ENCODE data around the gene SCGN. TPM values are rescaled to one million over a fixed set of nuclear protein-coding genes. Genes with fewer than 3 reads are reported as not detected.

SCGN gene
- total and polyA plus RNA-seq, 9 of the 15 experiments (the other 6 are each of a cell fraction or from before 2014, with no cell fraction given), result not detected

GRCh38 chr6:25682324-25682723, 30.3 kb downstream of the SCGN start (continued):
- TF ChIP-seq MAFF (IDR thresholded peaks at IDR 0.05; ENCODE audit: low read length) (peak; percentile 39), ZNF263 (CRISPR knock-in tag; IDR thresholded peaks at IDR 0.05; ENCODE audit: borderline replicate concordance) (no peak), POU5F1 (IDR thresholded peaks at IDR 0.05; ENCODE audit: borderline replicate concordance, low read depth, low read length, partially characterized antibody) (no peak), SMARCB1 (IDR thresholded peaks at IDR 0.05; ENCODE audit: insufficient read length, low read depth) (no peak), POLR2AphosphoS5 (IDR thresholded peaks at IDR 0.05; ENCODE audit: control insufficient read depth, insufficient read depth, low read depth, low read length) (no peak), HDAC8 (tag; IDR thresholded peaks at IDR 0.05) (no peak)

DNA sequence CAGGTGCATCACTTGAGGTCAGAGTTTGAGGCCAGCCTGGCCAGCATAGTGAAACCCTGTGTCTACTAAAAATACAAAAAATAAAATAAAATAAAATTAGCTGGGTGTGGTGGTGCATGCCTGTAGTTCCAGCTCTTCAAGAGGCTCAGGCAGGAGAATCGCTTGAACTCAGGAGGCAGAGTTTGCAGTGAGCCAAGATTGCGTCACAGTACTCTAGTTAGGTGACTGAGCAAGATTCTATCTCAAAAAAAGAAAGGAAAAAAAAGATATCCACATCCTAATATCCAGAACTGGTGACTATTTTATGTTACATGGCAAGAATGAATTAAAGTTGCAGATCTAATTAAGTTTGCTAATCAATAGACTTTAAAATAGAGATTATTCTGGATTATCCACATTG, 32.5 kb downstream of the SCGN start:
- H3K27ac ChIP-seq (ENCODE audit: extremely low read depth, low read depth, low read length), result no peak overlapping the region
- in situ Hi-C loops (cut with MboI), result no loop called here
- DNase-seq (ENCODE audit: extremely low read depth in 1 of 4, low spot score in 3 of 4) (no peak), FAIRE-seq (no peak), ATAC-seq (peak; percentile 60; the same call in 2 of the 3 replicates)
- CTCF ChIA-PET (ENCODE audit: low intra/inter-chr PET ratio), result no interaction called here
- H3K9ac ChIP-seq (ENCODE audit: insufficient read depth in 1 of 2, low read depth in 2 of 2, low read length in 2 of 2), result no peak overlapping the region
- H4K20me1 ChIP-seq (replicated peaks; ENCODE audit: control insufficient read depth, insufficient read depth, low read length), result no peaks in the 10 kb centered on the region
- H2AFZ ChIP-seq (ENCODE audit: low read depth, low read length), result peak overlapping the region; percentile 14; the same call in 1 of the 2 replicates
- intact Hi-C loops (cut with micrococcal nuclease), result no loop called here
- no peaks in the 10 kb centered on the region for H3K36me3 ChIP-seq (ENCODE audit: control insufficient read depth, insufficient read depth, low read length)
- 0% methylated on average over 2 of the region's 2 CpGs for WGBS (ENCODE audit: insufficient coverage, low coverage, missing lambda C conversion rate)
- no peaks in the 10 kb centered on the region for H3K79me2 ChIP-seq (ENCODE audit: control insufficient read depth, insufficient read depth, low read length)
- POLR2A ChIA-PET, result no interaction called here
- H3K9me3 ChIP-seq (replicated peaks; ENCODE audit: control insufficient read depth, insufficient read depth, low read depth, low read length), result no peaks in the 10 kb centered on the region
- H3K27me3 ChIP-seq (ENCODE audit: control insufficient read depth in 2 of 2, insufficient read depth in 2 of 2, low read length in 2 of 2), result no peaks in the 10 kb centered on the region
- BruUV-seq (replicated peaks), result no TSS peak
- peaks cover 0 to 3% of the 10 kb centered on the region in 2 experiments; a peak in 1 of 5 replicates for H3K4me1 ChIP-seq (replicated peaks in 1 of 2; ENCODE audit: control insufficient read depth in 2 of 2, insufficient read depth in 2 of 2, low read length in 2 of 2)
- no peak overlapping the region for H3K4me2 ChIP-seq (ENCODE audit: insufficient read depth, low read length)
- no peaks in the 10 kb centered on the region for H3K9me1 ChIP-seq (ENCODE audit: control insufficient read depth, insufficient read depth, low read length)
- H3K4me3 ChIP-seq, result no peak overlapping the region
- TF ChIP-seq CEBPB (tag; IDR thresholded peaks at IDR 0.05) (peak; percentile 95), NFE2 (IDR thresholded peaks at IDR 0.05; ENCODE audit: low read depth) (peak; percentile 75), ATF3 (IDR thresholded peaks at IDR 0.05) (peak; percentile 84), ATF3 (CRISPR knock-in tag; conservative IDR thresholded peaks at IDR 0.05) (no peak), IRF9 (tag; IDR thresholded peaks at IDR 0.05) (peak; percentile 74; the same call in 1 of the 2 replicates), JUND (IDR thresholded peaks at IDR 0.05; ENCODE audit: borderline replicate concordance, low read depth, low read length) (peak; percentile 19; the same call in 1 of the 2 replicates), JUND (tag; IDR thresholded peaks at IDR 0.05; ENCODE audit: borderline replicate concordance, low read depth, low read length) (no peak; the same call in 2 of the 3 replicates), SMARCA4 (IDR thresholded peaks at IDR 0.05) (peak; percentile 18; the same call in 1 of the 2 replicates), TRIM24 (IDR thresholded peaks at IDR 0.05) (peak in 1 of 2 experiments; percentile 35; a peak in 1 of 4 replicates), SRF (CRISPR knock-in tag; IDR thresholded peaks at IDR 0.05) (no peak), ATF1 (CRISPR knock-in tag; IDR thresholded peaks at IDR 0.05) (no peak), ATF1 (tag; IDR thresholded peaks at IDR 0.05) (peak; percentile 39; the same call in 1 of the 2 replicates), DPF2 (IDR thresholded peaks at IDR 0.05) (0 out of 2 replicates have a peak, but pooled peaks have one; percentile 32), KDM1A (IDR thresholded peaks at IDR 0.05) (no peak), CSDE1 (IDR thresholded peaks at IDR 0.05) (no peak), C11orf30 (IDR thresholded peaks at IDR 0.05; ENCODE audit: low read depth) (peak; percentile 44; the same call in 1 of the 2 replicates), MAFG (tag; conservative IDR thresholded peaks at IDR 0.05) (peak; percentile 82)

All from K562 (cell line).